IMR-90 (cell line): ENCODE results near the gene STK35. TPM values are rescaled to one million over a fixed set of nuclear protein-coding genes. Genes with fewer than 3 reads are reported as not detected.

Source experiments
- ATAC-seq: fragments of 200-7000 bp; cut with Tn5 transposase; 2 replicates; pipeline ENCODE4 v1.9.1; 2020; ENCODE audit warnings: low read depth, mild to moderate bottlenecking, moderate library complexity
- BruUV-seq: library from RNA; stranded (reverse); fragments of 400-500 nt; replicated peaks from 2 replicates; lab custom pipeline; 2021; lab: Mats Ljungman, UMichigan
- CTCF ChIA-PET: fragments of 300-600 bp; formaldehyde crosslinking; extraction: SDS; loops from one replicate; lab custom pipeline; 2021; ENCODE audit warnings: antibody characterized with exemption; lab: Yijun Ruan, JAX
- POLR2A ChIA-PET: fragments of 300-600 bp; sonication (Branson Sonifier 250); formaldehyde crosslinking; loops from one replicate; lab custom pipeline; 2022; ENCODE audit warnings: antibody characterized with exemption; ENCODE audit not compliant: unreplicated experiment; lab: Charles Lee
- DNase-seq: peaks from one replicate; pipeline ENCODE4 v3.0.0; 2013
- H2AFZ ChIP-seq: replicated peaks from 2 replicates; pipeline ENCODE3; 2013; ENCODE audit warnings: low read length, mild to moderate bottlenecking; ENCODE audit not compliant: poor library complexity
- H2AK5ac ChIP-seq: 2 replicates; pipeline ENCODE4 v1.6.1; 2013; ENCODE audit warnings: low read depth, low read length, inconsistent platforms
- H2AK9ac ChIP-seq: replicated peaks from 2 replicates; pipeline ENCODE3; 2013; ENCODE audit warnings: mild to moderate bottlenecking, low read depth, low read length, moderate library complexity; ENCODE audit not compliant: poor library complexity
- H2BK120ac ChIP-seq: 2 replicates; pipeline ENCODE4 v1.6.1; 2013; ENCODE audit warnings: low read depth, low read length, inconsistent platforms
- H2BK15ac ChIP-seq: 3 replicates; pipeline ENCODE4 v1.6.1; 2013; ENCODE audit warnings: low read depth, low read length, inconsistent platforms
- H2BK20ac ChIP-seq: 2 replicates; pipeline ENCODE4 v1.6.1; 2013; ENCODE audit warnings: low read depth, mild to moderate bottlenecking, inconsistent platforms, low read length, moderate library complexity
- H2BK5ac ChIP-seq: 2 replicates; pipeline ENCODE4 v1.6.1; 2013; ENCODE audit warnings: mild to moderate bottlenecking, low read depth, low read length, inconsistent platforms; ENCODE audit not compliant: poor library complexity, severe bottlenecking
- H3K14ac ChIP-seq: replicated peaks from 2 replicates; pipeline ENCODE4 v1.6.1; 2013; ENCODE audit warnings: low read depth, low read length, inconsistent platforms
- H3K18ac ChIP-seq: 2 replicates; pipeline ENCODE4 v1.6.1; 2013; ENCODE audit warnings: low read depth, low read length, control low read depth
- H3K23ac ChIP-seq: 2 replicates; pipeline ENCODE4 v1.6.1; 2013; ENCODE audit warnings: low read depth, low read length, inconsistent platforms
- H3K27ac ChIP-seq: 2 replicates; pipeline ENCODE4 v1.5.1; 2013; ENCODE audit warnings: mild to moderate bottlenecking, control low read depth, low read length; ENCODE audit not compliant: insufficient read depth
- H3K27me3 ChIP-seq: 2 replicates; pipeline ENCODE4 v1.6.1; 2013; ENCODE audit warnings: low read length; ENCODE audit not compliant: control insufficient read depth, insufficient read depth
- H3K36me3 ChIP-seq: 2 replicates; pipeline ENCODE4 v1.6.1; 2013; ENCODE audit warnings: low read length, mixed read lengths; ENCODE audit not compliant: control insufficient read depth, insufficient read depth
- H3K4ac ChIP-seq: 2 replicates; pipeline ENCODE4 v1.6.1; 2013; ENCODE audit warnings: low read depth, low read length, inconsistent platforms
- H3K4me1 ChIP-seq: 2 replicates; pipeline ENCODE4 v1.6.1; 2013; ENCODE audit warnings: low read length, mixed read lengths; ENCODE audit not compliant: control insufficient read depth, insufficient read depth
- H3K4me2 ChIP-seq: 2 replicates; pipeline ENCODE4 v1.6.1; 2013; ENCODE audit warnings: low read depth, mild to moderate bottlenecking, control low read depth, low read length, moderate library complexity
- H3K4me3 ChIP-seq: 2 replicates; pipeline ENCODE4 v1.5.1; 2013; ENCODE audit warnings: low read depth, mild to moderate bottlenecking, control low read depth, low read length, moderate library complexity; ENCODE audit not compliant: insufficient read depth
- H3K56ac ChIP-seq: 2 replicates; pipeline ENCODE4 v1.6.1; 2013; ENCODE audit warnings: low read length, inconsistent platforms; ENCODE audit not compliant: insufficient read depth; ENCODE audit errors: extremely low read depth
- H3K79me1 ChIP-seq, 2 experiments: 2 replicates each; pipeline ENCODE4 v1.6.1; 2013; ENCODE audit warnings: low read length in 2 of 2, inconsistent platforms in 1 of 2, low read depth in 1 of 2
- H3K9ac ChIP-seq: 2 replicates; pipeline ENCODE4 v1.6.1; 2013; ENCODE audit warnings: low read depth, low read length, control low read depth
- H3K9me1 ChIP-seq: 2 replicates; pipeline ENCODE4 v1.6.1; 2013; ENCODE audit warnings: low read length, inconsistent platforms; ENCODE audit not compliant: insufficient read depth
- H3K9me3 ChIP-seq: 2 replicates; pipeline ENCODE4 v1.6.1; 2013; ENCODE audit warnings: low read length; ENCODE audit not compliant: control insufficient read depth, insufficient read depth
- H4K20me1 ChIP-seq: 2 replicates; pipeline ENCODE4 v1.6.1; 2013; ENCODE audit warnings: low read length, inconsistent platforms; ENCODE audit not compliant: insufficient read depth
- H4K5ac ChIP-seq: 2 replicates; pipeline ENCODE4 v1.6.1; 2013; ENCODE audit warnings: mild to moderate bottlenecking, low read depth, low read length, control low read depth
- H4K8ac ChIP-seq, 2 experiments: 2 replicates each; pipeline ENCODE4 v1.6.1; 2013; ENCODE audit warnings: low read depth in 2 of 2, low read length in 2 of 2, control low read depth in 1 of 2, inconsistent platforms in 1 of 2
- H4K91ac ChIP-seq: 2 replicates; pipeline ENCODE4 v1.6.1; 2013; ENCODE audit warnings: low read depth, low read length, inconsistent platforms; ENCODE audit not compliant: insufficient read depth
- CHD1 ChIP-seq: IDR thresholded peaks from 2 replicates; pipeline ENCODE4 v1.6.1; 2012; ENCODE audit warnings: low read depth, low read length, improper control_type of control experiment
- FOS ChIP-seq: fragments of 150-350 bp; IDR thresholded peaks from 2 replicates; pipeline ENCODE4 v1.6.1; 2016; ENCODE audit warnings: low read depth, low read length
- MAFK ChIP-seq: IDR thresholded peaks from 2 replicates; pipeline ENCODE4 v1.6.1; 2012; ENCODE audit warnings: low read depth, low read length, improper control_type of control experiment
- MAZ ChIP-seq: IDR thresholded peaks from 2 replicates; pipeline ENCODE4 v1.6.1; 2012; ENCODE audit warnings: low read depth, mild to moderate bottlenecking, low read length, improper control_type of control experiment, moderate library complexity, borderline replicate concordance
- RFX5 ChIP-seq: IDR thresholded peaks from 2 replicates; pipeline ENCODE4 v1.8.0; 2012; ENCODE audit warnings: low read depth, mild to moderate bottlenecking, low read length, moderate library complexity
- SMC3 ChIP-seq: fragments of 150-350 bp; IDR thresholded peaks from 2 replicates; pipeline ENCODE4 v1.6.1; 2016; ENCODE audit warnings: low read depth, mild to moderate bottlenecking, antibody characterized with exemption, low read length, moderate library complexity
- WGBS, 2 experiments: methylation state at CpG; one replicate each; pipeline versions ENCODE4 v1.1.5 to v1.1.7; 2013; ENCODE audit warnings: missing lambda C conversion rate in 2 of 2; ENCODE audit not compliant: insufficient read length in 1 of 2; ENCODE audit errors: extremely low coverage in 2 of 2; 5-methylcytosine and 5-hydroxymethylcytosine counted together
- dilution Hi-C: fragments of 300-500 bp; cut with HindIII; formaldehyde crosslinking; loops from one replicate; pipeline ENCODE4 v1.14.3; 2018; ENCODE audit warnings: low sequenced_read_pairs; ENCODE audit not compliant: unreplicated experiment
- in situ Hi-C: fragments of 300-500 bp; cut with MboI; formaldehyde crosslinking; loops from 3 replicates; pipeline ENCODE4 v1.14.3; 2019; ENCODE audit warnings: low sequenced_read_pairs, inconsistent platforms, mixed read lengths
- intact Hi-C: fragments of 100-400 bp; cut with micrococcal nuclease; formaldehyde crosslinking; loops from 2 replicates; pipeline ENCODE4 v1.10.0; 2022
- polyA plus RNA-seq, 3 experiments: library from polyadenylated mRNA; depleted of rRNA; stranded (reverse); fragments of >200 nt; gene quantifications; 2 replicates each; pipeline ENCODE4 v1.2.3, GENCODE V29; 2012; ENCODE audit warnings: low replicate concordance in 1 of 3
- total RNA-seq: library from RNA; depleted of rRNA; stranded (reverse); fragments of >200 nt; gene quantifications from 2 replicates; pipeline ENCODE4 v1.2.3, GENCODE V29; 2012

STK35 gene
- total and polyA plus RNA-seq, 2 of the 4 experiments (the other 2 are of a cell fraction): 11.1 to 12.0 TPM

GRCh38 chr20:2153326-2153725, 51.7 kb downstream of the STK35 start:
- in situ Hi-C loops (no loop called here), intact Hi-C loops (loop anchor here (5.0 kb wide), 1 partner anchor 51 kb away; the partner anchor contains the start of gene STK35), dilution Hi-C loops (no loop called here)
- H4K91ac ChIP-seq: no peak overlapping the region
- H2AK5ac ChIP-seq: no peak overlapping the region
- no peak overlapping the region for H4K8ac ChIP-seq
- H2BK120ac ChIP-seq: no peak overlapping the region
- H3K4me2 ChIP-seq: no peak overlapping the region
- no peak overlapping the region for H2BK15ac ChIP-seq
- BruUV-seq: no TSS peak
- peaks cover 17% of the 10 kb centered on the region for H3K9me1 ChIP-seq
- no peak overlapping the region for H2BK20ac ChIP-seq
- H2AK9ac ChIP-seq: no peak overlapping the region
- H3K27me3 ChIP-seq: no peaks in the 10 kb centered on the region
- no peak overlapping the region for H3K14ac ChIP-seq
- no peak for ATAC-seq
- no peak overlapping the region for H3K4ac ChIP-seq
- 79% methylated on average over 3 of the region's 4 CpGs; no CpG with 5 or more reads in 1 of the 2 experiments for WGBS, 2 experiments
- no peak for DNase-seq
- H3K9ac ChIP-seq: no peak overlapping the region
- H3K27ac ChIP-seq: no peak overlapping the region
- H2AFZ ChIP-seq: no peak overlapping the region
- H3K36me3 ChIP-seq: 0 out of 2 replicates have a peak, but pooled peaks cover 3% of the 10 kb centered on the region
- H2BK5ac ChIP-seq: no peak overlapping the region
- ChIA-PET CTCF (interaction anchor here (1.1 kb wide), 1 partner anchor 19 kb away, joined by 4 read pairs; no protein-coding TSS in a partner anchor), POLR2A (no interaction called here)
- H3K9me3 ChIP-seq: no peaks in the 10 kb centered on the region
- no peak for TF ChIP-seq FOS
- no peak for TF ChIP-seq MAZ
- no peak for TF ChIP-seq SMC3
- no peak for TF ChIP-seq CHD1
- no peak for TF ChIP-seq RFX5
- no peak for TF ChIP-seq MAFK
- H3K56ac ChIP-seq: no peak overlapping the region
- H3K23ac ChIP-seq: no peak overlapping the region
- no peak overlapping the region for H3K18ac ChIP-seq
- H4K5ac ChIP-seq: no peak overlapping the region
- peaks cover 5 to 7% of the 10 kb centered on the region in 2 experiments; a peak in 3 of 4 replicates for H3K79me1 ChIP-seq
- H4K20me1 ChIP-seq: no peaks in the 10 kb centered on the region
- H3K4me1 ChIP-seq: peaks cover 8% of the 10 kb centered on the region
- H3K4me3 ChIP-seq: no peak overlapping the region
